GM18502 (cell line): ENCODE data around the gene TLCD5.

Experiments used
- ATAC-seq: cut with Tn5 transposase; IDR thresholded peaks from one replicate; pipeline ENCODE4 v1.9.1; 2021; ENCODE audit warnings: mild to moderate bottlenecking; ENCODE audit not compliant: unreplicated experiment, poor library complexity

TLCD5 gene

DNA sequence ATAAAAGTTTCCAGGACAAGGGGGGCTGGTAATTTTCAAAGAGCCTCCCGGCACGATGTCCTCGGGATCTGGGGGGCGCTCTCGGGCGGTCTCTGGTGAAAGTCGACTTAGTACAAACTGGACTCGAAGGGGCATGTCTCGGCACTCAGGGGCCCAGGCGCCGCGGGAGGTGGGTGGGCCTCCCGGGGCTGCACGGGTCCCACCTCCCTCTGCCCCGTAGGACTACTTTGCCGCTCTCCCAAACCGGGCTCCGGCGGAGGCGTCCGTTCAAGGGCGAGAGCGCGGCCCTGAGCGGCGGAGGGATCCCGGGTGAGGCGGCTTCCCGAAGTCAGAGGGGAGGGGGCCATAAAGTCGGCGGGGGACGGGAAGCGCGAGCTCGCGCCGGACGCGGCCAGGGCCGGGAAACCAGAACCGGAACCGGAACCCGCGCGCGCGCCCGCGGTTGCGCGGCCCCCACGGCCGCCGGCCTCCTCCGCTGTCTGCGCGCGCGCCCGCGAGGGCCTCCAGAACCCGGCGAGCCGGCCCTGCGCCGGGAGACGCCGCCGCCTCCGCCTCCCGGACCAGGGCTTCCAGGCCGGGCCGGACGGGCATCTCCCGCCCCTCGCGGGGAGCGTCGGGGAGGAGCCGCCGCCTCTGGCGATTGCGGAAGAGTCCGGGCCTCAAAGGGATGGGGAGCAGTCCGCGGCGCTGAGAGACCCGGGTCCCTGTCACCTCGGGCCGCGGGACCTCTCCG is 11.0 kb downstream of the TLCD5 start, which contains the start of gene ARHGEF12:
Gene ARHGEF12, plus strand, starts transcription at position 506 of the 733 bp plus-strand sequence. CDS start 831 bp downstream, outside the sequence.
- ATAC-seq: peak; percentile 61

GRCh38 chr11:120336641-120337354 is 11.7 kb downstream of the TLCD5 start:
- ATAC-seq: no peak

DNA sequence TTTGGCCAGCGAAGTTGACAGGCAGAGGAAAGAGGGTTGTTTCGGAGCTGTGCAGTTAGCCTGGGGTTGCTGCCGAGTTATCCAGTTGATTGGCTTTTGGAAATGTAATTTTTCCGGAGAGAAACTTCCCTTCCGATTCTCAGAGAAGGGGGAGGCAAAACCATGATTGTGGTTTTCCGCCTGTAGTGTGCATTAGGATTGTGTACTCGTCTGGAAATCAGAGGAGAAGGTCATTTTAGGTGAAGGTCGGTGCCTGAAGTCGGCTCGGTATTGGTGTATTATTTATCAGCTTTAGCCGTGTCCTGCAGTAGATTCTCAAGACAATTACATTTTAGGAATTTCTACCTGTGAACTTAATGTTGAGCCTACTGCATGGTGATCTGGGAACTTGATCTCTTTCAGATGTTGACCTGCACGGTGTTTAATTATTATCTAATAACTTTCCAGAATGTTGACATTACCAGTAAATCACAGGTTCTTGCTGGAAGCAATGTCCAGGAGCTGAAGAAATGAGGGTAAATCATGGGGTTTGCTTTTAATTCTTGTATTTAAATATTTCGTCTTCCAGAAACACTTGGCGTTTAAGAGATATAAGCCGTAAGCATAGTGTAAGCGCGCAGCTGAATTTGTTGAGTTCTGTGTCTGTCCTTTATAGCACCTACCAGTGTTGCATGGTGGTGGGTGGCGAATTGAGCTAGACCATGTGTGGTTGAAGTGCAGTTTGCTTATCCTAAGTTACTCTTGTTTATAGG is 12.4 kb downstream of the TLCD5 start:
- no peak for ATAC-seq

- ATAC-seq: no peak
Observed at GRCh38 chr11:120338107-120338933, 13.2 kb downstream of the TLCD5 start.

- ATAC-seq: no peak
Observed at GRCh38 chr11:120339394-120339890, 14.3 kb downstream of the TLCD5 start.

DNA sequence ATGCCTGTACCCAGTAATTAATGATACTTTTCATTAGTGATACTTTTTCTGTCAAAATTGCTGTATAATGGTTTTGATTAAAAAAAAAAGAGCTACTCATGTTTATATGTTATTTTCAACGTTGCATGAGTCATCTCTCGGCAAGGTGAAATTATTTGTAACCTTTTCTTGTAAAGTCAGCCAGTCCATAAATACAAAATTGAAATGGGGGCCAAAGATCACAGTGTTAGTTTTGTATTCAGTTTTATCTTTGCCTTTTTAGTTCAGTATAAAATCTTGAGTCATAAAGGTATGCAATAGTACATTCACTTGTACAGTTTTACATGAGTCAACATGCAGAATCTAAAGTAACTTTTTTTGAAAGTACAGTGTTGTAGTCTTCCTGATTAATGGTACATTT is 15.4 kb downstream of the TLCD5 start:
- ATAC-seq: no peak

DNA sequence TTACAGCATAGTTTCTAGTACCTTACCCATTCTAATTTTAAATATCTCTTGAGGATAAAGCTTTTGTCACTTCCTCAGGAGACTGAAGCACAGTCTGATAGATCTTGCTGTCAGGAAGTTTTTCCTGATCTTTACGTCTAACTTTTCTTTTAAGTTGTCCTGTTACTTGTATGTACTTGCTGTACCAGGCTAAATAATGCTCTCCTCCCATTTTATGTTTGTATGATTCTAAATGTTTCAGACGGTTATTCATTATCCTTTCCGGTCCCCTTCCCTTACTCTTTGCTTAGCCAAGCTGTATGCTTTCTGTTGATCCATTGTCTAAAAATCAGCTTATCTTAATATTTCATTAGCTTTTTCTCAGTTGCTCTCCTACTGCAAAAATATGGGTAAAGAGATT is 17.1 kb downstream of the TLCD5 start:
- ATAC-seq: no peak

- ATAC-seq: no peak
Observed at GRCh38 chr11:120342678-120343077, 17.6 kb downstream of the TLCD5 start.

DNA sequence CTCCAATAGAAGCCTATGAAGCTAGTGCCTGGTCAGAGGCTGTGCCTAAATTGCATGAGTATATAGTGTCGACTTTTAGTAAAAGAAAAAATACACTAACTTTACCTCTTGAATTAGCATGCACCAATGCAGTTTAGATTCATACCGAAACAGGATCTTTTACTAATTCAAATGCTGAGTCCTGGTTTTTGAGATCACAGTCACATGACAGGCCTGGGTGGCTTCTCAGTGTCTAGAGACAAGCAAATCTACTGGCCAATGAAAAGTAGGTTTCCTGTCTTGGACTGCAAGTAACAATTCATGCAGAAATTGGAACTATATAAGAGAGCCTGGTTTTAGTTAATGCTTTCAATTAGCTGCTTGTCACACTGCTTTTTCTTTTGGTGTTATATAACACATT is 18.3 kb downstream of the TLCD5 start:
- peak; percentile 62 for ATAC-seq

- ATAC-seq: peak; percentile 84
Observed at GRCh38 chr11:120344302-120345004, 19.4 kb downstream of the TLCD5 start.

- no peak for ATAC-seq
Observed at GRCh38 chr11:120346233-120346632, 21.1 kb downstream of the TLCD5 start.

DNA sequence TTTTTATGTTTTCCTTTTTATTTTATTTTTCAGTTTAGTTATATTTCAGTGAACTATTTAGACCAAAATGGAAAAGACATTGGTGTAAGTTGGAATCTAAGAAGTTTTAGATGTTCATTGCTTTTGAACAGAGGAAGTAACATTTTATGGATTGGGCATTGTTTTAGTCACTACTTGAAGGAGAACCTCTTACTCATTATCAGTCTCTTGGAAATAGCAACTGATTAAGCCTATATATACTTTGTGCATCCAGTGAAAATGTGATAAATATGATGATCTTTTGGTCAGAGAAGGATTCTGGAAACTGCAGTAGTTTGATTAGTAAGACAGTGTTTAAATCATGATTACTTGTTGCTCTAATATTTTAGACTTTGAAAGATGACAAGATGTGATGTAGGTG is 25.5 kb downstream of the TLCD5 start:
- ATAC-seq: no peak

- ATAC-seq: no peak
Observed at GRCh38 chr11:120352405-120352804, 27.3 kb downstream of the TLCD5 start.

- ATAC-seq: no peak
Observed at GRCh38 chr11:120354068-120354467, 29.0 kb downstream of the TLCD5 start.

- ATAC-seq: no peak
Observed at GRCh38 chr11:120354779-120355178, 29.7 kb downstream of the TLCD5 start.

GRCh38 chr11:120357620-120358019 is 32.5 kb downstream of the TLCD5 start:
- no peak for ATAC-seq

- no peak for ATAC-seq
Observed at GRCh38 chr11:120358729-120359128, 33.6 kb downstream of the TLCD5 start.

- ATAC-seq: no peak
Observed at GRCh38 chr11:120363436-120363835, 38.3 kb downstream of the TLCD5 start.

DNA sequence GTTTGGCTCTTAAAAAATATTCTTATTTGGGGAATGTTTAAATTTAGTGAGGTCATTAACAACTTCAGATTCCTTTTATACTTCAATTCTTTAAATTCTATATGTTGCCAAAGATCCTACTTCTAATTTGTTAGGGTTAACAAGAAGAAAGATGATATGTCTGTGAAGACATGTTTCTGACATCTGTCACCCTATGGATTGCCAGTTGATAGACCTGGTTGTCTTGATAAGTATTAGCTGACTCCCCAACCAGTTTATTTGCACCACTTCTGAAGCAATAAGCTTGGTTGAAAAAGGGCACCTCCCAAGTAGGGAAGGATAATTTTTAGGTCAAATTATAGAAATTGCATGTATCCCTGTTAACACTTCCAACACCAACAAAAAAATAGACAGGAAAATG is 40.4 kb downstream of the TLCD5 start:
- ATAC-seq: no peak
